GM12878 (cell line): Measurements from ENCODE around the gene ARID4B. TPM values are rescaled to one million over a fixed set of nuclear protein-coding genes. Genes with fewer than 3 reads are reported as not detected.

Source experiments
- ATAC-seq: fragments of 200-7000 bp; cut with Tn5 transposase; 3 replicates; pipeline ENCODE4 v1.9.1; 2020; ENCODE audit warnings: mild to moderate bottlenecking, moderate library complexity
- BruUV-seq: library from RNA; stranded (reverse); fragments of 400-500 nt; replicated peaks from 2 replicates; lab custom pipeline; 2021; lab: Mats Ljungman, UMichigan
- CTCF ChIA-PET: fragments of 300-600 bp; sonication (Branson Sonifier 250); formaldehyde crosslinking; extraction: SDS; loops from one replicate; lab custom pipeline; 2021; ENCODE audit warnings: inconsistent platforms; lab: Yijun Ruan, JAX
- POLR2A ChIA-PET: fragments of 350-600 bp; formaldehyde crosslinking; extraction: SDS; loops from one replicate; lab custom pipeline; 2021; ENCODE audit warnings: inconsistent platforms; lab: Charles Lee
- RAD21 ChIA-PET: fragments of 300-600 bp; sonication (Branson Sonifier 250); formaldehyde crosslinking; loops from one replicate; lab custom pipeline; 2023; ENCODE audit warnings: antibody characterized with exemption; ENCODE audit not compliant: unreplicated experiment; lab: Charles Lee
- SMC1A ChIA-PET: fragments of 300-600 bp; sonication (Branson Sonifier 250); formaldehyde crosslinking; loops from one replicate; lab custom pipeline; 2023; ENCODE audit not compliant: unreplicated experiment, uncharacterized antibody; lab: Charles Lee
- DNase-seq: peaks from one replicate; pipeline ENCODE4 v3.0.0-alpha.2; 2011; ENCODE audit warnings: low read depth, low spot score
- FAIRE-seq: peaks from 3 replicates; lab custom pipeline; 2011; peaks lifted over from hg19 to GRCh38; lab: Jason Lieb, UNC
- H2AFZ ChIP-seq: 2 replicates; pipeline ENCODE4 v1.6.0; 2011; ENCODE audit warnings: low read depth, low read length, control low read depth; ENCODE audit not compliant: control insufficient read depth
- H3K27ac ChIP-seq: 2 replicates; pipeline ENCODE4 v1.5.1; 2011; ENCODE audit warnings: control low read depth; ENCODE audit not compliant: control insufficient read depth, insufficient read depth
- H3K27me3 ChIP-seq, 2 experiments: replicated peaks in 1 of 2; 2 replicates each; pipeline versions ENCODE4 v1.6.0 to v1.6.1; 2011; ENCODE audit warnings: low read length in 1 of 2; ENCODE audit not compliant: control insufficient read depth in 2 of 2, insufficient read depth in 2 of 2
- H3K36me3 ChIP-seq, 2 experiments: 2 replicates each; pipeline ENCODE4 v1.5.1; 2011; ENCODE audit warnings: low read length in 1 of 2; ENCODE audit not compliant: control insufficient read depth in 2 of 2, insufficient read depth in 2 of 2
- H3K4me1 ChIP-seq: 2 replicates; pipeline ENCODE4 v1.6.1; 2011; ENCODE audit warnings: mild to moderate bottlenecking, low read length, moderate library complexity, mixed read lengths; ENCODE audit not compliant: control insufficient read depth, insufficient read depth
- H3K4me2 ChIP-seq: 2 replicates; pipeline ENCODE4 v1.6.0; 2011; ENCODE audit warnings: control low read depth; ENCODE audit not compliant: control insufficient read depth, insufficient read depth
- H3K4me3 ChIP-seq: fragments of 200-600 bp; sonication (generic); 2 replicates; pipeline ENCODE4 v1.5.1; 2016
- H3K79me2 ChIP-seq: 2 replicates; pipeline ENCODE4 v1.6.0; 2011; ENCODE audit warnings: low read length; ENCODE audit not compliant: control insufficient read depth, insufficient read depth
- H3K9ac ChIP-seq: 2 replicates; pipeline ENCODE4 v1.8.0; 2011; ENCODE audit warnings: low read length, control low read depth, mixed read lengths; ENCODE audit not compliant: control insufficient read depth, insufficient read depth
- H3K9me3 ChIP-seq: replicated peaks from 3 replicates; pipeline ENCODE4 v1.5.1; 2011; ENCODE audit warnings: mild to moderate bottlenecking, low read length; ENCODE audit not compliant: control insufficient read depth, insufficient read depth
- H4K20me1 ChIP-seq: 2 replicates; pipeline ENCODE4 v1.6.0; 2011; ENCODE audit not compliant: control insufficient read depth, insufficient read depth
- CREB1 ChIP-seq: IDR thresholded peaks from 2 replicates; pipeline ENCODE4 v1.6.1; 2012; ENCODE audit warnings: low read depth, mild to moderate bottlenecking, inconsistent platforms
- ETV6 ChIP-seq, 2 experiments: fragments of 450-650 bp in 1 of 2; IDR thresholded peaks in 1 of 2; conservative IDR thresholded peaks in 1 of 2; 2 replicates each; pipeline ENCODE4 v1.6.1; 2014; ENCODE audit warnings: antibody characterized with exemption in 1 of 2, borderline replicate concordance in 1 of 2, low read depth in 1 of 2, mild to moderate bottlenecking in 1 of 2, moderate library complexity in 1 of 2
- IRF4 ChIP-seq: IDR thresholded peaks from 2 replicates; pipeline ENCODE4 v1.6.1; 2011; ENCODE audit warnings: low read depth, low read length
- NFYB ChIP-seq: IDR thresholded peaks from 2 replicates; pipeline ENCODE4 v1.6.1; 2011; ENCODE audit warnings: low read depth, mild to moderate bottlenecking, low read length, improper control_type of control experiment, moderate library complexity; ENCODE audit not compliant: insufficient read depth
- PKNOX1 ChIP-seq: fragments of 450-650 bp; IDR thresholded peaks from 2 replicates; pipeline ENCODE4 v1.6.1; 2016; ENCODE audit warnings: mild to moderate bottlenecking
- ZSCAN29 ChIP-seq: fragments of 450-650 bp; IDR thresholded peaks from 2 replicates; pipeline ENCODE4 v1.6.1; 2017; ENCODE audit warnings: mild to moderate bottlenecking, moderate library complexity
- ZZZ3 ChIP-seq: IDR thresholded peaks from 2 replicates; pipeline ENCODE4 v1.6.1; 2011; ENCODE audit warnings: low read depth; ENCODE audit not compliant: control insufficient read depth, insufficient read length
- whole genome bisulfite sequencing: methylation state at CpG from one replicate; pipeline ENCODE4 v1.1.6; 2016; ENCODE audit warnings: low lambda C conversion rate; ENCODE audit not compliant: insufficient replicate concordance, insufficient coverage; ENCODE audit errors: missing lambda C conversion rate; 5-methylcytosine and 5-hydroxymethylcytosine counted together
- in situ Hi-C: fragments of 300-500 bp; cut with MboI; formaldehyde crosslinking; loops from 9 replicates; pipeline ENCODE4 v1.14.3; 2018; ENCODE audit warnings: mixed read lengths
- intact Hi-C: fragments of 100-400 bp; cut with micrococcal nuclease; formaldehyde crosslinking; loops from one replicate; pipeline ENCODE4 v1.14.2; 2022; ENCODE audit not compliant: unreplicated experiment
- polyA plus RNA-seq, 11 experiments: library from polyadenylated mRNA; depleted of rRNA in 4 of 11; unstranded in 6 of 11; stranded (reverse) in 5 of 11; fragments of >200 nt; fragmentation: Nextera tagmentation in 4 of 11; fragmentation: Illumina TruSeq in 1 of 11; extraction: Ambion mirVana in 4 of 11; extraction: Trizol in 1 of 11; gene quantifications; 1 replicate in 1 of 11; 2 replicates in 10 of 11; pipeline versions ENCODE4 v1.2.1 to v1.2.3, GENCODE V29; 2011 to 2016; ENCODE audit warnings: inconsistent platforms in 2 of 11, missing spikeins in 2 of 11, low read depth in 1 of 11
- total RNA-seq, 4 experiments: library from RNA; depleted of rRNA in 3 of 4; stranded (reverse); fragments of >200 nt in 3 of 4; fragmentation: Illumina TruSeq in 1 of 4; extraction: Trizol in 1 of 4; gene quantifications; 2 replicates each; pipeline versions ENCODE4 v1.2.1 to v1.2.3, GENCODE V29; 2013 to 2021

ARID4B gene
- total and polyA plus RNA-seq, 10 of the 15 experiments (the other 5 are each of a cell fraction or from before 2014, with no cell fraction given) = 13.6 to 39.1 (median 28.0) TPM

DNA sequence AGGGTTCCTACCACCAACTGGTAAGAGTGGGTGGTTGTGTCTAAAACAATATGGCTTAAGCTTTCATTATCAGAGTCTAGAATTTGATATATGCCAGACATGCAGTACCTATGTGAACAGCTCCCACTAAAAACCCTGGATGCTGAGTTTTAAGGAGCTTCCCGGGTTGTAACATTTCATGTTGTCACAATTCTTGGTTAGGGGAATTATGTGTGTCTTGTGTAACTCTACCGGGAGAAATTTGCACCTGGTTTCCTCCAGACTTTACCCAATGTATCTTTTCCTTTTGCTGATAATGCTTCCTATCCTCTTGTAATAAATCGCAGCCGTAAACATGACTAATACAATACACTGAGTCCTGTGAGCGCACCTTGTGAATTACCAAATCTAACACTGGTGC is 48.3 kb downstream of the ARID4B start:
- no peaks in the 10 kb centered on the region for H3K27me3 ChIP-seq
- BruUV-seq = no TSS peak
- no peaks in the 10 kb centered on the region; a peak in 3 of 4 replicates for H3K36me3 ChIP-seq
- TF ChIP-seq ZZZ3 (no peak), ETV6 (conservative IDR thresholded peaks at IDR 0.05 in 1 of 2, IDR thresholded peaks at IDR 0.05 in 1 of 2; ENCODE audit: borderline replicate concordance in 1 of 2, low read depth in 1 of 2) (no peak), CREB1 (no peak), IRF4 (no peak), PKNOX1 (no peak), NFYB (no peak), ZSCAN29 (no peak)
- H3K4me2 ChIP-seq = no peak overlapping the region
- DNase-seq (no peak), FAIRE-seq (no peak), ATAC-seq (no peak)
- no peaks in the 10 kb centered on the region for H3K9me3 ChIP-seq
- H4K20me1 ChIP-seq = peaks cover 6% of the 10 kb centered on the region
- 79% methylated on average over 5 of the region's 5 CpGs for WGBS
- in situ Hi-C loops (no loop called here), intact Hi-C loops (no loop called here)
- ChIA-PET POLR2A (interaction anchor here (1.1 kb wide), 2 partner anchors 10 to 46 kb away, joined by 3 to 5 read pairs; no protein-coding TSS in a partner anchor), CTCF (interaction anchor here (0.7 to 1.6 kb wide), 6 partner anchors 10 to 137 kb away, joined by 3 to 6 read pairs (median 3); no protein-coding TSS in a partner anchor), SMC1A (interaction anchor here (1.1 to 1.5 kb wide), 3 partner anchors 9 to 34 kb away, joined by 3 to 4 read pairs (median 3); no protein-coding TSS in a partner anchor), RAD21 (no interaction called here)
- H3K4me3 ChIP-seq = no peak overlapping the region
- H3K79me2 ChIP-seq = peaks cover 76% of the 10 kb centered on the region
- no peak overlapping the region for H3K9ac ChIP-seq
- H2AFZ ChIP-seq = no peak overlapping the region
- peaks cover 20% of the 10 kb centered on the region for H3K4me1 ChIP-seq
- no peak overlapping the region for H3K27ac ChIP-seq
